GM12892 (cell line): ENCODE results near the gene STX1B.
A peak's percentile ranks its signal among the peaks of the same experiment; 100 is the strongest.

ENCODE experiments used
- DNase-seq: peaks from one replicate; pipeline ENCODE4 v3.0.0; 2011; ENCODE audit not compliant: insufficient read length
- FAIRE-seq: peaks from 2 replicates; lab custom pipeline; 2011; peaks lifted over from hg19 to GRCh38; lab: Jason Lieb, UNC
- POLR2A ChIP-seq: IDR thresholded peaks from 2 replicates; pipeline ENCODE4 v1.6.1; 2011; ENCODE audit warnings: low read depth, low read length, control low read depth
- POLR2AphosphoS5 ChIP-seq: IDR thresholded peaks from 2 replicates; pipeline ENCODE4 v1.6.1; 2011; ENCODE audit warnings: low read depth, low read length, control low read depth
- TAF1 ChIP-seq: IDR thresholded peaks from 2 replicates; pipeline ENCODE4 v1.6.1; 2011; ENCODE audit warnings: low read depth, mild to moderate bottlenecking, control low read depth, low read length, borderline replicate concordance

The STX1B gene

GRCh38 chr16:30990105-30990504 is 20.3 kb downstream of the STX1B start:
- FAIRE-seq: no peak
- no peak for DNase-seq
- TF ChIP-seq TAF1: no peak
- TF ChIP-seq POLR2A: no peak
- no peak for TF ChIP-seq POLR2AphosphoS5

- no peak for DNase-seq
- TF ChIP-seq POLR2A (no peak), TAF1 (no peak), POLR2AphosphoS5 (no peak)
- FAIRE-seq: no peak
These were observed 20.9 kb downstream of the STX1B start for GRCh38 chr16:30989469-30990047.

- FAIRE-seq: no peak
- no peak for TF ChIP-seq POLR2AphosphoS5
- no peak for TF ChIP-seq TAF1
- no peak for TF ChIP-seq POLR2A
- no peak for DNase-seq
These were observed 22.8 kb downstream of the STX1B start for GRCh38 chr16:30987581-30988190.

- no peak for DNase-seq
- no peak for TF ChIP-seq POLR2A
- no peak for TF ChIP-seq TAF1
- no peak for TF ChIP-seq POLR2AphosphoS5
- FAIRE-seq: no peak
These were observed 24.1 kb downstream of the STX1B start for GRCh38 chr16:30986129-30986991.

GRCh38 chr16:30985401-30986128 is 24.9 kb downstream of the STX1B start:
- FAIRE-seq (no peak), DNase-seq (no peak)
- TF ChIP-seq POLR2AphosphoS5: no peak
- TF ChIP-seq TAF1: no peak

GRCh38 chr16:30984669-30985400 is 25.6 kb downstream of the STX1B start, which contains the start of gene HSD3B7:
TSS of gene HSD3B7 (plus strand) at chr16:30985207. CDS start at chr16:30985659, 452 bp downstream.
- no peak; the same call in 1 of the 2 replicates for TF ChIP-seq POLR2AphosphoS5
- TF ChIP-seq TAF1: no peak
- peak; percentile 87 for FAIRE-seq
- peak; percentile 97 for DNase-seq

GRCh38 chr16:30983898-30984610 is 26.4 kb downstream of the STX1B start:
- no peak for FAIRE-seq
- no peak for DNase-seq
- no peak for TF ChIP-seq POLR2AphosphoS5
- no peak; the same call in 1 of the 2 replicates for TF ChIP-seq POLR2A
- TF ChIP-seq TAF1: no peak

GRCh38 chr16:30983289-30983889 is 27.0 kb downstream of the STX1B start:
- DNase-seq: no peak
- FAIRE-seq: no peak
- TF ChIP-seq POLR2A: 0 out of 2 replicates have a peak, but pooled peaks have one; percentile 16
- TF ChIP-seq TAF1: no peak

GRCh38 chr16:30982548-30983288 is 27.7 kb downstream of the STX1B start:
- TF ChIP-seq POLR2AphosphoS5 (no peak), TAF1 (no peak), POLR2A (no peak)
- DNase-seq: no peak
- FAIRE-seq: no peak

GRCh38 chr16:30980959-30981358 is 29.5 kb downstream of the STX1B start:
- no peak for FAIRE-seq
- TF ChIP-seq POLR2A (no peak), POLR2AphosphoS5 (no peak), TAF1 (no peak)

More at GRCh38 chr16:30980959-30981358, 29.5 kb downstream of the STX1B start:
- no peak for DNase-seq
